Choroid plexus epithelial cell (primary cell): Measurements from ENCODE around the gene TACR1.

ENCODE experiments used
- DNase-seq: peaks from one replicate; pipeline ENCODE4 v3.0.0-alpha.2; 2010; ENCODE audit warnings: low read depth
- H3K4me3 ChIP-seq: 2 replicates; pipeline ENCODE4 v1.5.1; 2011; ENCODE audit warnings: low read depth, mild to moderate bottlenecking, control low read depth, low read length, moderate library complexity
- TF ChIP-seq, protein P1 (sequence below): conservative IDR thresholded peaks from 2 replicates; pipeline ENCODE4 v1.5.1; 2011; ENCODE audit warnings: low read depth, mild to moderate bottlenecking, control low read depth, inconsistent platforms, low read length, moderate library complexity

TACR1 gene

DNA sequence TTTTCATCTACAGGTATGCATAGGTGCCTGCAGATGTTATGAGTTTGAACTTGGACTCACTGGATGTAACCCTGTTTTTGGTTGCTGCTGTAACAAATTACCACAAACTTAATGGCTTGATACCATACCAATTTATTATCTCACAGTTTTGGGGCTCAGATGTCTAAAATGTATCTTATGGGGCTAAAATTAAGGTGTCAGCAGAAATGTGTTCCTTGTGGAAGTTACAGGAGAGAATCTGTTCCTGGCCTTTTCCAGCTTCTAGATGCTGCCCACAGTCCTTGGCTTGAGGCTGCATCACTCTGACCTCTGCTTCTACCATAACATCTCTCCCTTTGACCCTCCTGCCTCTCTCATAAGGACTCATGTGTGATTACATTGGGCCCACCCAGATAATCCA is 193.3 kb downstream of the TACR1 start:
- DNase-seq = no peak
- TF ChIP-seq, protein P1, sequence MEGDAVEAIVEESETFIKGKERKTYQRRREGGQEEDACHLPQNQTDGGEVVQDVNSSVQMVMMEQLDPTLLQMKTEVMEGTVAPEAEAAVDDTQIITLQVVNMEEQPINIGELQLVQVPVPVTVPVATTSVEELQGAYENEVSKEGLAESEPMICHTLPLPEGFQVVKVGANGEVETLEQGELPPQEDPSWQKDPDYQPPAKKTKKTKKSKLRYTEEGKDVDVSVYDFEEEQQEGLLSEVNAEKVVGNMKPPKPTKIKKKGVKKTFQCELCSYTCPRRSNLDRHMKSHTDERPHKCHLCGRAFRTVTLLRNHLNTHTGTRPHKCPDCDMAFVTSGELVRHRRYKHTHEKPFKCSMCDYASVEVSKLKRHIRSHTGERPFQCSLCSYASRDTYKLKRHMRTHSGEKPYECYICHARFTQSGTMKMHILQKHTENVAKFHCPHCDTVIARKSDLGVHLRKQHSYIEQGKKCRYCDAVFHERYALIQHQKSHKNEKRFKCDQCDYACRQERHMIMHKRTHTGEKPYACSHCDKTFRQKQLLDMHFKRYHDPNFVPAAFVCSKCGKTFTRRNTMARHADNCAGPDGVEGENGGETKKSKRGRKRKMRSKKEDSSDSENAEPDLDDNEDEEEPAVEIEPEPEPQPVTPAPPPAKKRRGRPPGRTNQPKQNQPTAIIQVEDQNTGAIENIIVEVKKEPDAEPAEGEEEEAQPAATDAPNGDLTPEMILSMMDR = no peak
- H3K4me3 ChIP-seq = no peak overlapping the region

DNA sequence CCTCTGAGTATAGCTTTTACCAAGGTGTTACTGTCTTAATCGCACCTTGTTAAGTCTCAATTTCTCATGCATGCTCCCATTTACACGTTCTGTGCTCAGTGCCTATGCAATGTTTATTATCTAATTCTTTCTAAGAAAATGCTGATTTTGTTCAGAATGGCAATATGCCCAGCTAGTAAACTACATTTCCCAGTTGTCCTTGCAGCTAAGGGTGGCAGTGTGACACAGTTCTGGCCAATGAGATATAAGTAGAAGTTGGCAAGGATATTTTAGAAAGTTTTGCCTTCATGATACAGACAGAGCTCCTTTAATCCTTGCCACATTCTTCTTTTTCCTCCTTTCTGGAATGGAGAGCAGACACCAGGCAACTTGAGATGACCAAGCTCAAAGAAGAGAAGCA is 195.5 kb downstream of the TACR1 start:
- no peak overlapping the region for H3K4me3 ChIP-seq
- DNase-seq = peak; percentile 18
- TF ChIP-seq, protein P1 = no peak

DNA sequence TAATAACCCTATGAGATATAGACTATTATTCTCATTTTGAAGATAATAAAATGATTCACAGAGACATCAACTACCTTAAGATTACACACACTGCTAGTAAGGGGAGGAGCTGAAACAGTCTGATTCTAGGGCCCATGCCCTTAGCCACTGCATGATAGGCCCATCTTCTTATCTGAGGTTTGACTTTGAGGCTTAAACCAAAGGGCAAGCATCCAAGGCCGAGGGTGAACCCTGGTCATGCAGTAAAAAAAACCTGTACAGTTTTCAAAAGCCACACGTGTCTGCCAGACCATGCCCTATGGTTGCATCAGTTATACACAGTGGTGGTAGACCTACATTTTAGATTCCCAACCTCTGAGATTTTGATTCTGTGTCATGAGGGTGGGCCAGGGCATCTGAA is 196.0 kb downstream of the TACR1 start:
- no peak for DNase-seq
- TF ChIP-seq, protein P1 = no peak
- no peak overlapping the region for H3K4me3 ChIP-seq

DNA sequence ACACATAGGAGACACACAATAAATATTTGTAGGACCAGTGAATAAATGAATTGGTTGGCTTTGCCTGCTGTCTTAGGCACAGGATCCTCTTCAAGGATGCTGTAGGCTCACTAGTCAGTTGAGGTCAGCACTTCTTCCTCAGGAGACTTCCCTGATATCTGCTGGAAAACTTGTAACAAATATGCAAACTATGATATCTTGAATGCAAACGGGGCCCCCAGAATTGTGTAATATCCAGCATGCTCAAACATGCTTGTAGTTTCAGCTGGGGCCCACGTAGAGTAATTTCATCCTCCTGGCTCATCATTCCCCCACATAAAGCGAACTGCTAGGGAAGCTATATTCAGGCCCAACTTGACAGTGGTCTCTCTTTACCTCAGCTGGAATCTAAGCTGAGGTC is 197.3 kb downstream of the TACR1 start:
- TF ChIP-seq, protein P1 = no peak
- no peak overlapping the region for H3K4me3 ChIP-seq
- DNase-seq = peak; percentile 56

DNA sequence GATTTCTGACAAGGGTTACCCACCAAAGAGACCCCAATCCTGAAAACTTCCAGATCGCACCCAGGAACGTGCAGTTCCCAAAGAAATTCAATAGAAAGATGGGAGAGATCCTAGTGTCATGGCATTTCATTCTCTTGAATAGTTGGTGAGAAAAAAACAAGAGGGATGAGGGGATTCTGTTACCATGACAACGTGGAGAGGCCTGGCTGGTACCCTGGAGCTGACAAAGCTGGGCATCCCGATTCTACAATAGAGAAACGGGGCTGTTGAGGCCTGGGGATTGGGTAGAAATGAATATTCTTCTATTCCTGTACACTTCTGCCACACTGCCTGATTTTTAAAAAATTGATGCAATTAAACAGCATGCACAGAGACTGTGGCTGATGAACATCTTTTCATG is 199.9 kb downstream of the TACR1 start:
- H3K4me3 ChIP-seq = no peak overlapping the region
- no peak for DNase-seq
- TF ChIP-seq, protein P1 = no peak
